GM19324 (cell line): Measurements from ENCODE around the gene CFAP161.

Source experiments
- ATAC-seq: cut with Tn5 transposase; IDR thresholded peaks from one replicate; pipeline ENCODE4 v1.9.1; 2021; ENCODE audit warnings: mild to moderate bottlenecking, moderate library complexity; ENCODE audit not compliant: unreplicated experiment, low FRiP score

The CFAP161 gene

DNA sequence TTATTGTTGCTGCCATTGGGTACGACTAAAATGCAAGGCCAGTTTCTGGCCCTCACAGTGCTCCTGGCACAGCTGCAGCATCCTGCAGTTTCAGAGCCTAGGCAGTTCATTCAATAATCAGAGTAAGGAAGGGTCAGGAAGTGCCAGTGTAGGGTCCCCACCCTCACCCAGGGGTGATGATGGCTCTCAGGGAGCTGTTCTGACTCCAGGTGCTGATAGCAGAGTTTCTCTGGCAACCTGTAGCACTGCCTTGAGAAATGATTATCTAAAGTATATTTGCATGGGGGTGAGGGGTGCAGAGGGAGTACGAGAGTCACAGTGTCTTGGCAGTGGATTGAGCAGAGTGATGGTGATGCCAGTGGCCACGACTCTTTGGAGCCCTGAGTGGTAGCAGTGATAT lies 47.1 kb downstream of the CFAP161 start:
- ATAC-seq, result no peak

DNA sequence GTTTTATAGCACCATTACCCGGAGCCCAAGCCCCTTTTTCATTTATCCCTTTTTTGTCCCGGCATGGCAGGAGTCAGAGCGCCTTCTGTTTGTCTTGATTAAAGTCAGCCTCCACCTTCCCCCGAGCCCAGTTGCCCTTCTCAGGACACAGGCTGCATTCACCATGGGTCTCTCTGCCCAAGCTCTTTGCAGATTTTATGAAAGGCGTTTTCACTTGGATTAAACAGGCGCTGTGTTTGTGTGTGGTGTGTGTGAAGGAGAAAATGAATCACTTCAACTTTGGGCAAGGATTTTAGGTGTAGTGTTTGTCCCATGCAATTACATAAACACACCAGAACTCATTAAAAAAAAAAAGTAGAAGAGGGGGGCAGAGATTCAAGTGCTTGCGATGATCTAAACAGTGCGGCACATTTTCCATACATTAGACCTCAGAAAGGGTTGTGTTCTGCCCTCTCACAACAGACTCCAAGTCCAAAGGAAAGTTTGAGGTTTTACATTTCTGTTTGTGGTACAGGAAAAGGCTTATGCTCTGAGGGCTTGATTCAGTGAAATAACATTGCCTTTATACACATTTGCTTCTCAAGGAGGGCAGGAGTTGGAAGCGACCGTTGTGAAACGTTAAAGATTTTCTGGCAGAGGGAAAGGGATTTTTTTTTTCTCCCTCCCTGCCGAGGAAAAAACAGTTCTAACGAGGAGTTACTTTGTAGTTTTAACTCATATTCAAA lies 48.1 kb downstream of the CFAP161 start:
- ATAC-seq, result no peak

DNA sequence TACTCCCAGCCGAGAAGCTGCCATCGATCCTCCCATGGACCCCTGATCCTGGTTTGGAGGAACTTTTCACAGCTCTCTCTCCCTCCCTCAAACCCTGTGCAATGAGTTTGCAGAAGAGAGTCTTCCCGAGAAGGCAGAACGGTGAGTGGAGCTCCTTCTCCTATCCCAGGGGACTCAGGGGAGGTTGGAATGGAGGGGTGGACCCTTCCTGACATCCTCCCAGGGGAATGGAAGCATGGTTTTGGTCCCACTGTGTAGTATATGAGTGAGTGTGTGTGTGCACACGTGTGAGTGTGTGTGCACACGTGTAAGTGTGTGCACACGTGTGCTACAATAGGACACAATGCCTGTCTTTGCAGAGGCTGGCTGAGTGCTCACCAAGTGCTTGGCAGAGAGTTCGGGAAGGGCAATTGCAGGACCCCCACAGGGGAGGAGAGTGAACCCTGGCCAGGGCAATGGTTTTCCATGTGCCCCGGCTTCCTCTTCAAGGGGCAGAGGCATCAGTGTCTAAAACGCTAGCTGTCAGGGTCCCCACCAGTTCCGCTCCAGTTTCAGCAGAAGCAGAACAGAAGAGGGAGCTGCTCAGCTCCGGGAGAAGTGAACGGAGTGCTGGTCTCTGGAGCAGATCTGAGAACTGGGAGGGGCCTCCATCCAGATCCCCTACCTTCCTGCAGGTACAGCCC lies 48.8 kb downstream of the CFAP161 start:
- ATAC-seq, result no peak

DNA sequence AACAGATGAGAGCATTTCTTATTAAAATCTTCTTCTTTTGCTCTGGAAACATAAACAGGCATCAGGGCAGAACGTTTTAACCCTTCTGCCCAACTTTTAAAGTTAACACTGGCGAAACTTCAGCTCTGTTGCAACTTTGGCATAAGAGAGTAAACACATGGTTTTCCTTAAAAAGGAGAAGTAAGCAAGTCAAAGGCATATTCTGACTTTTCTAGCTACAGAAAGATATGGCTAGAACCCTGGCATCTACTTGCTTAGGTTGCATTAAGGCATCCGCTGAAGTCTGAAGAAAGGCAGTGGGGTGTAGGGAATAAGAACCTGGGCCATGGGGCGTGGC lies 49.3 kb downstream of the CFAP161 start:
- ATAC-seq, result no peak

DNA sequence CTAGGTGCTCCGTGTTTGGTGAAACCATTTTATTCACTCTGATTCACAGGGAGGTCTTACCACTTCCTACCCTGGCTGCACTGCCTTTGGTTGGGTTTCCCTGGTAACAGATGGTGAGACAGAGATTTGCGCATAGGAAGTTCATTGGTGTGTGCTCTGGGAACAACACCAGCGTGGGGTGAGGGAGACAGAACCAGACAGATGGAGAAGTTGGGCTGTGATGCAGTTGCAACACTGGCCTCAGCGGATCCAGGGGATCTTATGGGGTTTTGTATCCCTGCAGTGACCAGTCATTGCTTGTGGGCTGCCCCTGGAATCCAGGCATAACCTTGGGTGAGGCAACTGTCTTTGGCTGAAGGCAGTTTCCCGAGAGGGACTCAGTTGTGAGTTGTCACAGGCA lies 50.1 kb downstream of the CFAP161 start:
- no peak for ATAC-seq

DNA sequence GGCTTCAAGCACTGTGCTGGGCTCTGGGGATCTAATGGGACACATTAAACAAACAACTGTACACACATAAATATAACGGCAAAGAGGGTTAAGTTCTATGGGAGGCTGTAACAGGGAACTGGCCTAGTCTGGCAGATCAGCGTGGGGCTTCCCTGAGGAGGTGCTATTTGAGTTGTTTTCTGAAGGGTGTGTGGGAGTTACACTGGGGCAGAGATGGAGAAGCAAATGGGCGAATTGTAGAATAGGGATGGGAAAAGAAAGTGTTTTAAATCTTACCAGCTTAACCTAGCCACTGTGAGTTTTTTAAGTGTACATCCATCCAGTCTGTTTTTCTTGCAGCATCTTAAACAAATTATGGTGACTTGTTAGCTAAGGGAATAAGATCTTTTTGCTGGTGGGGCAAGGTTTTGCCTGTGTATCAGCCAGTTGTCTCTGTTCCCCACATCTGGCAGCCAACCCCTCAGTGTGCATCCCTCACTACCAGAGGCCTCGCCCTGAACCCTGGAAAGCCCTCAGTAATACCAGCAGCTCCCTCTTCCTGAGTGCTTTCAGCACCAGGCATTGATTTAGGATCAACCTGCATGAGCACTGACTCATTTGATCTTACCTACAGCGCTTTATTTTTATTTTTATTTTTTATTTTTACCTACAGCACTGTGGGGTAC lies 51.7 kb downstream of the CFAP161 start:
- ATAC-seq, result no peak

DNA sequence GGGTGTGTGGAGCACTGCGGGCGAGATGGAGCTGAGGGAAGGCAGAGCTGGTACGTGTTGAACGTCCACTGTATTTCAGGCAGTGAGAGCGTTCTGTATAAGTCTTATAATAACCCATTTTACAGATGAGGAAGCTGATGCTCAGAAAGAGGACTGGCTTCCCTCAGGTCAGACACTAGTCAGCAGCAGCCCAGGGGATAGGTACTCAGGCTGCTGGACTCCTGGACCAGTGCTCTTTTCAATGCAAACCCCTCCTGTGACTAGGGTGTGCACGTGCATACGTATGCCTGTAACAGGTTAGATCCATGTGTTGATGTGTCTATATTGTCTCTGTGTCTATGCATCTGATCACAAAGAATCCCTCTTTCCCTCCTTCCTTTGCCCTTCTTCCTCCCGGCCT lies 54.3 kb downstream of the CFAP161 start:
- ATAC-seq, result no peak

DNA sequence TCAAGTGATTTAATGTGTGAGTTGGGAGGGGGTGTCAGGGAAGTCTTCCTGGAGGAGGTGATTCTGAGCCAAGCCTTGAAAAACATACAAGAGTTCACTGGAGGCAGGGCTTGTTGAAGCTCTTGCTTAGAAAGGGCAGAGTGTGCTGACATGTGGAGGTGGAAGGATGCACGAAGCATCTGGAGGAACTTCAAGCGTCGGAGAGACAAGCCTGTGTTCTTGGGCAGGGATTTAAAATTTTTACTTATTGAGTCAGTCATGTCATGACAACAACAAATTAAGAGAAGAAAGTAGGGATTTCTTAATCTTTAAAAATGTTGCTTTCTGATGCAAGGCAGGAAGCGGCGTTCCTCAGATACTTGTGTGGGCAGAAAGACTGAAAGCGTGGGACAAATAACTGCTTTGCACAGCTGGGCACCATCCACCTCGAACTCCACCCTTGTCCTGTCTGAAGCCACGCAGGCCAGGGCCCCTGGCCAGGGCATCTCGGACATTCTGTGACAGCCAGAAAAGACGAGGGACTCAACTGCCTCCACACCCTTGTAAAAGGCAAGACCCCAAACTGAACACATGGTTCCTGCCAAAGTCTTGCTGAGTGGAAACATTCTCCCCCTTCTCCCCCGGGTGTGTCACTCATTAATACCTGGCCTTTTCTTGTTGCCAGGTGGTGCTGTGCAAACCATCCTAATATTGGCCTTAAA lies 55.7 kb downstream of the CFAP161 start:
- ATAC-seq, result no peak

DNA sequence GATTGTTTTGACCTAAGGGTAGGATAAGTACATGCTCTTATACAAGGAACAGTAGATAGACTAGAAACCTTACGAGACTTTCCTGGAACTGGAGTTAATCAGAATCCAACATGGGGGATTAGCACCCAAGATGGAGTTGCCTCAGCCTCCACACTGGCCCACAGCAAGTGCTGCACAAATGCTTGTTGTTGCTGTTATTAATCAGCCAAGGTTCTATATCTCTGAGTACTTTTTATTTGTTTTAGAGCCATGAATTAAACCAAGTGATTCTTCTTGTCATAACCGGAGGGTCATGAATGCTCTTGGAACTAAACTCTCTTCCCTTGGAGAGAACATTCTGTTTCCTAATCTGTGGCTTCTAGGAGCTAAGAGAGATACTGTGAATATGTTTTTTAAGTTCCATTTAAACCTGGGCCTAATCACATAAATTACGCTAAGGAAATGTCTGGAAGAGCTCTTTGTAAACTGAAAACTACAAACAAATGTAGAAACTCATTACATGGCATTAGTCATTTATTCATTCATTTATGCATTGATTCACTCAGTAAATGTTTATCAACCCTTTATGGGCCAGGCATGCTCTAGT lies 56.9 kb downstream of the CFAP161 start:
- no peak for ATAC-seq

DNA sequence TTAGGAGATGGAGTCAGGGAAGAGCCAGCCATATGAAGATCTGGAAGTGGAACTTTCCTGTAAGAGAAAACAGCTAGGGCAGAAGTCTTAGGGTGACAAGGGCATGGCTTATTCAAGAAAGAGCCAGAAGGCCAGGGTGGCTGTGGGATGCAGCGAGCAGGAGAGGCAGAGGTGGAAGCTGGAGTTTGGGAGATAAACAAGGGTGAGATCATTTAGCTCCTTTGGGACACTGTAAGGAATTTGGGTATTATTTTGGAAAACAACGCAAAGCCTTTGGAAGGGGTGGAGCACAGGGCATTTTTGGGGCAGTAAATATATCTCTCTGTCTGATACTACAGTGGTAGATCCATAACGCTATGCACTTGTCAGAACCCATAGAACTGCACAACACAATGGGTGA lies 57.6 kb downstream of the CFAP161 start:
- no peak for ATAC-seq

DNA sequence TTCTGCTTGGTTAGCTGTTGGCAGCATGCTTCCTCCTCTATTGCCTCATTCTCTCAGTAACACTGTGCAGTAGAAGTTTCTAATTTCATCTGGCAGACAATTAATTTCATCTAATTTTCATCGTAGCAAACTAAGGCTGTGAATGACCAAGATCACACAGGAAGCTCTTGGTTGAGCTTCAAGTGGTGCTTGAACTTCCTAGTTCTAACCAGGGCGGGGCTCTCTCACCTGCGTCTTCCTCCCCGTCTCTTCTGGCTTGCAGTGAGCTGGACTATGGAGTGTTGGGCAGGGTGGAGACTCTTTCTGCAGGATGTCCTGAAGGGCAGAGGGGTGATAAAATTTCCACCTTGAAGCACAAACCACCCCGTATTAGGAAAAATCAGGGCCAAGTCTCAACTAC lies 60.7 kb downstream of the CFAP161 start:
- ATAC-seq, result no peak

DNA sequence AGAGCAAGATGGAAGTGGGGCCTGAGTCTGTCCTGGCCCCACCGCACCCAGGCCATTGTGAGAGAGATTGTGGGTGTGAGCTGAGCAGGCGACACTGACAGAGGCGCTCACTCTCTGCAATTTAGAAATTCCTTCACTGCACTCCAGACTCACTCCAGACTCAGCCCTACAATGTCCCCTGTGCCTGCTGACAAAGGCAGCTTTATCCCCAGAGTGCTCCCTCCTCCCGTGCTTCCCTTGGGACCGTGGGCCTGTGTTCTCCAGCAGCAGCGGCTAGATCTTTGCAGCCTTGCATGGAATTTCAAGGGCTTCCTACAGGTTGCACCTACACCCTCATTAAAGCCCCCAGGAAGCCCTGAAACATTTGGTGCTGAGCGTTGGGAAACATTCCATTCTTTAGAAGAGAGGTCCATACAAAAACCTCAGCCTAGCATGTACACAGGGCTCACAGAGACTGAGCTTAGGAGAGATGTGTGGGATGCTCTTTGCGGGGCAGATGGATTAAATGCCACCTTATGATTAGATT lies 61.3 kb downstream of the CFAP161 start:
- ATAC-seq, result no peak

DNA sequence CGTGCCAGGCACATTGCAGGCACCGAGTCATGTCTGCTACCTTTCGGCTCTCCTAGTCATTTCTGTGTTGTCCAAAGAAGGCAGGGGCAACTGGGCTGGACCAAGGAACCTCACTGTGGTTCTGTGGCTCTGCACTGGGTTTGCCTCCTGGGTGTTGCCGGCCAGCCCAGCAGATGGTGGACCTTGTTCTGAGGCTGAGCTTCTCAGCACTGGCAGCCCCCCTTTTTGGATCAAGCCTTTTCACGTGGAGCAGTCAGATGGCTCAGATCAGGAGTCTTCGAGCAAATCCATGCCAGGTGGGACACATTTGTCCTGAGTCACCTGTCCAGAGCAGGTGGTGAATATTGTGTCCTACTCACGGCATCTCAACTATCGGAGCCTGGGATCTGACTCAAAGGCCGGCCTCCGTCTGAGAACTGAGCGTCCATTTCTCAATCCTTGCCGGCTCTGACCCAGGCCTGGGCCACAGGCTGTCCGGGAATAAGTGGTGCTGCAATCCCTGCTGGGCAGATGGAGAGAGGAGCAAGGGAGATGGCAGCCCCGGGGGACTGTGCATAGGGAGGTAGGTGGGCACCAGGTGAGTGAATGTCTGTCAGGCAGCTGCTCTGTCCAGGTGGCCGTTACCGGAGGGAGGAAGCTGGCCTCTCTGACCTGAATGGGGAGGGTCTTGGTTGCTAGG lies 62.6 kb downstream of the CFAP161 start, which contains the start of gene IL16:
Gene IL16, plus strand, starts transcription at position 304 of the 679 bp plus-strand sequence. CDS start 28,521 bp downstream, outside the sequence.
- no peak for ATAC-seq

DNA sequence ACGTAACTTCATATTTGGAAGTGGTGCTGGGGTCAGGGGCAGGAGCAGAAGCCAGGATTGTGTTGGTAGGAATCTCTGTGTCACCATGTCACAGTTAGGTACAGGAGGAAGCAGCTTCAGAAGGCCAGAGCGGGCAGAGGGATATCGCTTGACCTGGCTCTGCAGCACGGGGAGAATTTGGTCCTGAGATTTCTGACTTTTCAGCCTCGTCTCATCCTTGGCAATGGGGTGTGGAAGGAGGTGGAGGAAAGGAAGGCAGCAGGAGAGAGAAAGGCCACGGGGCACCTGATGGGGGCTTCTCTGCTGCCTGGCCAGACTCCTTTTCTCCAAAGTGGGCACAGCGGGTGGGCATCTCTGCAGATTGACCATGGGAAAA lies 63.2 kb downstream of the CFAP161 start:
- ATAC-seq, result no peak

DNA sequence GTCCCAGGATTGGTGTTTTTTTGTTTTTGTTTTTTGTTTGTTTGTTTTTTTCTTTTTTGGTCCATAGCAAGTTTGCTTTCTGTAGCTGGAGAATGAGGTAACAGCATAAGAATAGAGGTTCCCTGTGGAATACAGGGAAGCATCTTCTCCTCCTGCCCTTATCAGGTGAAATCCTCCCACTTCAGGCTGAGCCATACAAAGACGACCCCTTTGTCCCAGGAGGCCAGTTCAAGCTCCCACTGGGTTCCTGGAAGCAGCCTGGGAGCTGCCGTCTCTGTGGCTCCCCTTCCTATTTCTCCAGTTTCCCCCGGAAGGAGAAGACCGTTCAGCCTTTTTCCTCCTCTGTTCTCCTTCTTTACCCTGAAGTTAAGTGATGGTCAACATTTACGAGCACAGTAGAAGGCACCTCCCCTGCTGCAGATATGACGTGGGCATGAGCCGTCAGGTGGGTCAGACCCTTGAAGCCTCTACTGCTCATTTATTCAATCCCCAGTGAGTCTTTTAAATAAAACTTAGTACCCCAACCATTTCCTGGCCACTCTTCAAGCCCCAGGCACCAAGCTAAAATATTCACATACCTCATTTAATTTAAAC lies 63.7 kb downstream of the CFAP161 start:
- ATAC-seq, result no peak
